ENCODE results near the gene F2. TPM values are rescaled to one million over a fixed set of nuclear protein-coding genes. Genes with fewer than 3 reads are reported as not detected.

F2 gene
- total and polyA plus RNA-seq, 2 of the 13 experiments (the other 11 are each of a cell fraction or from before 2014, with no cell fraction given) = 330 to 801 TPM

DNA sequence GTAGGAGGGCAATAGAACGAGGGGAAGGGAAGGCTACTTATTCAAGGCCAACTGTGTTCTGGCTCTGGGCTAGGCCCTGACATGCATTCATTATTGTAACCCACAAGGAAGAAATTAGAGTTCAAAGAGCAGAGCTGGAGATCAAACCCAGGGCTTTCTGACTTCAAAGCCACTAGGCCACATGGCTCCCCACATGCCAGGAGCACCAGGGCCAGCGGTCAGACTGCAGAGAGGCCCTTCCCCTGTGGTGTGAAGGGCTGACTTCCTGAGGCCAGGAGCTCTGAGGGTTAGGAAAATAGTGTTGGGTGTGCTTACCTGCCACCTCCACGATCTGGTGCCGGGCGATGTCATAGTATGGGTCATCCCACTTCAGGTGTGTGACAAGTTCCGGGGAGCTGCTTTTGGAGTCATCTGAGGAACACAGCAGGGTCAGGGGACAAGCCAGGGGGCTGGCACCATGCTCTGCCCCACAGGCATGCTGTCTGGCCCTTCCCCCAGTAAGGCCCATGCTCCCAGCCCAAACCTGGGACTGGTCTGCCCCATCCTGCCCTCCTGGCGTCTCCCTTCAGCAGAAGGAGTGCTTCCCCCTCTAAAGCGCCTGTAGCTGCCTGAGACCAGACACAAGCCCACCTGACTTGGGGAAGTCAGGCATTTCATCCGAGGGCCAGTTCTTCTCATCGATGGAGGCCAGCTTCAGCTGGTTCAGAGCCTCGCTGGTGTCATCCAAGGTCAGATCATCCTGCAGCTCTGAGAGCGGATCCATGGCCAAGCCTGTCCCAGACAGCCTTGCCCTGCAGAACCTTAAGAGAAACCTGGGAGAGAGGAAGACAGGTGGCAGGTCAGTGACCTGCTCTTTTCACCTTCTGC, 23.4 kb upstream of the F2 start (continued):
- no peak for TF ChIP-seq ZNF20 (CRISPR knock-in tag; IDR thresholded peaks at IDR 0.05)
- TF ChIP-seq HOXA5 (CRISPR knock-in tag; IDR thresholded peaks at IDR 0.05) = no peak
- peak; percentile 68; the same call in 1 of the 2 replicates for TF ChIP-seq ZNF547 (CRISPR knock-in tag; IDR thresholded peaks at IDR 0.05)
- peak; percentile 73; the same call in 1 of the 2 replicates for TF ChIP-seq ZBTB20 (CRISPR knock-in tag; IDR thresholded peaks at IDR 0.05; ENCODE audit: borderline replicate concordance, low read depth)
- TF ChIP-seq, protein P1, sequence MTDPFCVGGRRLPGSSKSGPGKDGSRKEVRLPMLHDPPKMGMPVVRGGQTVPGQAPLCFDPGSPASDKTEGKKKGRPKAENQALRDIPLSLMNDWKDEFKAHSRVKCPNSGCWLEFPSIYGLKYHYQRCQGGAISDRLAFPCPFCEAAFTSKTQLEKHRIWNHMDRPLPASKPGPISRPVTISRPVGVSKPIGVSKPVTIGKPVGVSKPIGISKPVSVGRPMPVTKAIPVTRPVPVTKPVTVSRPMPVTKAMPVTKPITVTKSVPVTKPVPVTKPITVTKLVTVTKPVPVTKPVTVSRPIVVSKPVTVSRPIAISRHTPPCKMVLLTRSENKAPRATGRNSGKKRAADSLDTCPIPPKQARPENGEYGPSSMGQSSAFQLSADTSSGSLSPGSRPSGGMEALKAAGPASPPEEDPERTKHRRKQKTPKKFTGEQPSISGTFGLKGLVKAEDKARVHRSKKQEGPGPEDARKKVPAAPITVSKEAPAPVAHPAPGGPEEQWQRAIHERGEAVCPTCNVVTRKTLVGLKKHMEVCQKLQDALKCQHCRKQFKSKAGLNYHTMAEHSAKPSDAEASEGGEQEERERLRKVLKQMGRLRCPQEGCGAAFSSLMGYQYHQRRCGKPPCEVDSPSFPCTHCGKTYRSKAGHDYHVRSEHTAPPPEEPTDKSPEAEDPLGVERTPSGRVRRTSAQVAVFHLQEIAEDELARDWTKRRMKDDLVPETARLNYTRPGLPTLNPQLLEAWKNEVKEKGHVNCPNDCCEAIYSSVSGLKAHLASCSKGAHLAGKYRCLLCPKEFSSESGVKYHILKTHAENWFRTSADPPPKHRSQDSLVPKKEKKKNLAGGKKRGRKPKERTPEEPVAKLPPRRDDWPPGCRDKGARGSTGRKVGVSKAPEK (CRISPR knock-in tag; IDR thresholded peaks at IDR 0.05; ENCODE audit: borderline replicate concordance) = no peak
- TF ChIP-seq ZSCAN25 (CRISPR knock-in tag; IDR thresholded peaks at IDR 0.05) = peak; percentile 31; the same call in 1 of the 2 replicates
- no peak for TF ChIP-seq KDM5A (IDR thresholded peaks at IDR 0.05; ENCODE audit: borderline replicate concordance, low read length)
- TF ChIP-seq, protein P2, sequence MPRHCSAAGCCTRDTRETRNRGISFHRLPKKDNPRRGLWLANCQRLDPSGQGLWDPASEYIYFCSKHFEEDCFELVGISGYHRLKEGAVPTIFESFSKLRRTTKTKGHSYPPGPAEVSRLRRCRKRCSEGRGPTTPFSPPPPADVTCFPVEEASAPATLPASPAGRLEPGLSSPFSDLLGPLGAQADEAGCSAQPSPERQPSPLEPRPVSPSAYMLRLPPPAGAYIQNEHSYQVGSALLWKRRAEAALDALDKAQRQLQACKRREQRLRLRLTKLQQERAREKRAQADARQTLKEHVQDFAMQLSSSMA (CRISPR knock-in tag; IDR thresholded peaks at IDR 0.05) = no peak; the same call in 1 of the 2 replicates
- TF ChIP-seq RBAK (CRISPR knock-in tag; IDR thresholded peaks at IDR 0.05) = no peak
- TF ChIP-seq HMG20B (CRISPR knock-in tag; conservative IDR thresholded peaks at IDR 0.05) = no peak
- peak; percentile 18; the same call in 1 of the 2 replicates for TF ChIP-seq NR2F6 (IDR thresholded peaks at IDR 0.05)
- peak; percentile 70 for TF ChIP-seq NR2F6 (CRISPR knock-in tag; IDR thresholded peaks at IDR 0.05)
- TF ChIP-seq MED1 (CRISPR knock-in tag; IDR thresholded peaks at IDR 0.05) = peak; percentile 91
- no peak for TF ChIP-seq JUND (CRISPR knock-in tag; IDR thresholded peaks at IDR 0.05)
- TF ChIP-seq PHF8 (CRISPR knock-in tag; IDR thresholded peaks at IDR 0.05) = no peak
- peak; percentile 28; the same call in 1 of the 2 replicates for TF ChIP-seq PITX1 (CRISPR knock-in tag; IDR thresholded peaks at IDR 0.05)
- no peak for TF ChIP-seq CCDC6 (CRISPR knock-in tag; IDR thresholded peaks at IDR 0.05)
- TF ChIP-seq, protein P3, sequence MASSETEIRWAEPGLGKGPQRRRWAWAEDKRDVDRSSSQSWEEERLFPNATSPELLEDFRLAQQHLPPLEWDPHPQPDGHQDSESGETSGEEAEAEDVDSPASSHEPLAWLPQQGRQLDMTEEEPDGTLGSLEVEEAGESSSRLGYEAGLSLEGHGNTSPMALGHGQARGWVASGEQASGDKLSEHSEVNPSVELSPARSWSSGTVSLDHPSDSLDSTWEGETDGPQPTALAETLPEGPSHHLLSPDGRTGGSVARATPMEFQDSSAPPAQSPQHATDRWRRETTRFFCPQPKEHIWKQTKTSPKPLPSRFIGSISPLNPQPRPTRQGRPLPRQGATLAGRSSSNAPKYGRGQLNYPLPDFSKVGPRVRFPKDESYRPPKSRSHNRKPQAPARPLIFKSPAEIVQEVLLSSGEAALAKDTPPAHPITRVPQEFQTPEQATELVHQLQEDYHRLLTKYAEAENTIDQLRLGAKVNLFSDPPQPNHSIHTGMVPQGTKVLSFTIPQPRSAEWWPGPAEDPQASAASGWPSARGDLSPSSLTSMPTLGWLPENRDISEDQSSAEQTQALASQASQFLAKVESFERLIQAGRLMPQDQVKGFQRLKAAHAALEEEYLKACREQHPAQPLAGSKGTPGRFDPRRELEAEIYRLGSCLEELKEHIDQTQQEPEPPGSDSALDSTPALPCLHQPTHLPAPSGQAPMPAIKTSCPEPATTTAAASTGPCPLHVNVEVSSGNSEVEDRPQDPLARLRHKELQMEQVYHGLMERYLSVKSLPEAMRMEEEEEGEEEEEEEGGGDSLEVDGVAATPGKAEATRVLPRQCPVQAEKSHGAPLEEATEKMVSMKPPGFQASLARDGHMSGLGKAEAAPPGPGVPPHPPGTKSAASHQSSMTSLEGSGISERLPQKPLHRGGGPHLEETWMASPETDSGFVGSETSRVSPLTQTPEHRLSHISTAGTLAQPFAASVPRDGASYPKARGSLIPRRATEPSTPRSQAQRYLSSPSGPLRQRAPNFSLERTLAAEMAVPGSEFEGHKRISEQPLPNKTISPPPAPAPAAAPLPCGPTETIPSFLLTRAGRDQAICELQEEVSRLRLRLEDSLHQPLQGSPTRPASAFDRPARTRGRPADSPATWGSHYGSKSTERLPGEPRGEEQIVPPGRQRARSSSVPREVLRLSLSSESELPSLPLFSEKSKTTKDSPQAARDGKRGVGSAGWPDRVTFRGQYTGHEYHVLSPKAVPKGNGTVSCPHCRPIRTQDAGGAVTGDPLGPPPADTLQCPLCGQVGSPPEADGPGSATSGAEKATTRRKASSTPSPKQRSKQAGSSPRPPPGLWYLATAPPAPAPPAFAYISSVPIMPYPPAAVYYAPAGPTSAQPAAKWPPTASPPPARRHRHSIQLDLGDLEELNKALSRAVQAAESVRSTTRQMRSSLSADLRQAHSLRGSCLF (CRISPR knock-in tag; IDR thresholded peaks at IDR 0.05; ENCODE audit: borderline replicate concordance) = no peak
